Aorta (tissue), 5 donors: ENCODE measurements around the gene FGD4. TPM values are rescaled to one million over a fixed set of nuclear protein-coding genes. Genes with fewer than 3 reads are reported as not detected.

ENCODE experiments used
- ATAC-seq: fragments of 200-7000 bp; cut with Tn5 transposase; one replicate; pipeline ENCODE4 v1.9.1; 2022; ENCODE audit warnings: moderate library complexity; ENCODE audit not compliant: low FRiP score
- DNase-seq, 2 donors: peaks; one replicate each; pipeline ENCODE4 v3.0.0-alpha.2; 2020
- H3K27ac ChIP-seq, 2 donors: one replicate each; pipeline ENCODE4 v1.5.1; 2013; ENCODE audit warnings: low read length in 2 of 2, mild to moderate bottlenecking in 2 of 2, moderate library complexity in 2 of 2, control low read depth in 1 of 2, inconsistent platforms in 1 of 2, low read depth in 1 of 2
- H3K27me3 ChIP-seq, 2 donors: one replicate each; pipeline ENCODE4 v1.6.1; 2013; ENCODE audit warnings: control low read depth in 1 of 2, low read length in 1 of 2, mild to moderate bottlenecking in 1 of 2, moderate library complexity in 1 of 2; ENCODE audit not compliant: insufficient read depth in 2 of 2, control insufficient read depth in 1 of 2
- H3K36me3 ChIP-seq, 2 donors: one replicate each; pipeline ENCODE4 v1.6.1; 2013; ENCODE audit warnings: control low read depth in 1 of 2, low read length in 1 of 2, mild to moderate bottlenecking in 1 of 2; ENCODE audit not compliant: insufficient read depth in 2 of 2, control insufficient read depth in 1 of 2
- H3K4me1 ChIP-seq, 2 donors: one replicate each; pipeline ENCODE4 v1.6.1; 2013; ENCODE audit warnings: low read length in 2 of 2, control low read depth in 1 of 2, mild to moderate bottlenecking in 1 of 2, moderate library complexity in 1 of 2; ENCODE audit not compliant: insufficient read depth in 2 of 2, control insufficient read depth in 1 of 2
- H3K4me3 ChIP-seq, 2 donors: one replicate each; pipeline ENCODE4 v1.5.1; 2013; ENCODE audit warnings: low read length in 2 of 2, control low read depth in 1 of 2, mild to moderate bottlenecking in 1 of 2
- H3K9me3 ChIP-seq: one replicate; pipeline ENCODE4 v1.6.1; 2013; ENCODE audit warnings: mild to moderate bottlenecking, low read length; ENCODE audit not compliant: control insufficient read depth
- WGBS, 2 donors: extraction: QIAGEN DNeasy Blood & Tissue Kit; methylation state at CpG; one replicate each; pipeline ENCODE4 v1.1.7; 2013; 5-methylcytosine and 5-hydroxymethylcytosine counted together
- intact Hi-C, 2 donors: fragments of 100-400 bp; cut with DNase I; formaldehyde crosslinking; loops; one replicate each; pipeline versions ENCODE4 v1.14.2 to v1.15.0; 2022
- polyA plus RNA-seq, 2 donors: library from polyadenylated mRNA; stranded (reverse); fragments of 200-250 nt; gene quantifications; one replicate each; pipeline ENCODE4 v1.2.3, GENCODE V29; 2013
- total RNA-seq, 2 donors: library from RNA; stranded (reverse); fragmentation: NEBNext Ultra II Directional; extraction: Animal tissue kit (Norgen Biotek cat#: 25700); gene quantifications; one replicate each; pipeline ENCODE4 v1.2.1, GENCODE V29; 2021
- donor health status: healthy with polysubstance abuse.
- donor health status: Bipolar disorder and iron deficiency.
- donor health status: DM: no; HTN: no; CAD: no.
- donor health status: DM: no; HTN: no; CAD: no.
- donor health status: DM: yes; HTN: yes; CAD: no.

The FGD4 gene
- total and polyA plus RNA-seq, 4 donors = 5.5 to 46.9 (median 24.0) TPM

DNA sequence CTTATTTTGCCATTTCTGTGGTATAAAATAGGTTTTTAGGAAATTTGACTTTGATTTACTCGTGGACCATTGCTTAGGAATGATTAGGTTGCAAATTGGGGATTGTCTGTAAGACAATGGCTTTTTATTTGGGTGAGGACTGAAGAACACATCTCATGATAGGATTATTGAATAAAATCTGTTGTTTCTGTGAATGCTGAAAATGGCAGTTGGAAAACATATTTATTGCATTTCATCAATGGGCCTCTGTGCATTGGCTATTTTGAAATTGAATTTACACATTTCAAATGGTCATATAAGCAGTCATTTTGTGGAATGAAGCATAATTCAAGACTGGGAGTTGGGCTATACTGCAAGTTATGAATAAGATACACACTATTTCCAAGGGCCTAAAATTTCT, 46.0 kb downstream of the FGD4 start:
- 87 to 90% methylated on average over 1 of the region's 1 CpG for WGBS, 2 donors
- Histone ChIP-seq H3K4me3 (no peak overlapping the region), H3K36me3 (no peaks in the 10 kb centered on the region), H3K9me3 (peaks cover 1% of the 10 kb centered on the region), H3K27ac (no peak overlapping the region), H3K4me1 (no peaks in the 10 kb centered on the region), H3K27me3 (no peaks in the 10 kb centered on the region)
- intact Hi-C loops = no loop called here
- no peak for ATAC-seq
- DNase-seq = no peak

DNA sequence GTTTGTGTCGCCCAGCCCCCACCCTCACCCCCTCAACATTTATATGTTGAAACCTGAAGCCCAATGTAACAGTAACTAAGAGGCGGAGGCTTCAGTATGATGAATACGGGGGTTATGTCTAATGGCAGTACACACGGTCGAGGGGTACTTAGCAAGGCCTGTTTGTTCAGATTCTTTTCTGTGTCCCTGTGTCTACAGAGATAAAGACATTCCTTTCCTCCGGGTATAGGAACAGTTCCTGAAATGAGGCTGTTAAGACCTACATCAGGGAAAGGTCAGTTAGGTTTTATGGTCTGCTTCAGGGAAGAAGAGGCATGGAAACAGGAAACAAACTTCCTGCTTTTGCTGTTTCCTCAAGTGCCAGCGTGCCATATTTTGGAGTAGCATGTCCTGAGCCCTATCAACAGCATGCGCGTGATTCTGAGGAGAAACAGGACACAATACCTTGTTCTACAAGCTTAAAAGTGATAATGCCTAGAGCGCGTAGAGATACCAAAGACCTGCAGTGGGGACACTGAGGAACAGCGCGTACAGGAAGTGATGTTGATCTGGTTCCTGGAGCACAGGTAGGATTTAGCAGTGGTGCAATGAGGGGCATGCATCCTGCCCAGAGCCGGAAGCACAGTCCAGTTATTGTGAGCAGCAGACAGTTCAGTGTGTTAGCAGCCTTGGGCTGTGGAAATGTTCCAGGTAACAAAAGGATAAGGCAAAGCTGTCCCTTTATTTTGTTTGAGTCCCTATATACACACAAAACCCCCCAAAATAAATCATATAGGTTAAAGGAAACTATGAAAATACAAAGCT, 47.2 kb downstream of the FGD4 start:
- ATAC-seq (no peak), DNase-seq (no peak)
- Histone ChIP-seq H3K27ac (no peak overlapping the region), H3K4me3 (no peak overlapping the region), H3K4me1 (no peaks in the 10 kb centered on the region), H3K9me3 (peaks cover 1% of the 10 kb centered on the region), H3K36me3 (no peaks in the 10 kb centered on the region), H3K27me3 (no peaks in the 10 kb centered on the region)
- intact Hi-C loops = no loop called here
- 78 to 79% methylated on average over 14 of the region's 14 CpGs for WGBS, 2 donors

DNA sequence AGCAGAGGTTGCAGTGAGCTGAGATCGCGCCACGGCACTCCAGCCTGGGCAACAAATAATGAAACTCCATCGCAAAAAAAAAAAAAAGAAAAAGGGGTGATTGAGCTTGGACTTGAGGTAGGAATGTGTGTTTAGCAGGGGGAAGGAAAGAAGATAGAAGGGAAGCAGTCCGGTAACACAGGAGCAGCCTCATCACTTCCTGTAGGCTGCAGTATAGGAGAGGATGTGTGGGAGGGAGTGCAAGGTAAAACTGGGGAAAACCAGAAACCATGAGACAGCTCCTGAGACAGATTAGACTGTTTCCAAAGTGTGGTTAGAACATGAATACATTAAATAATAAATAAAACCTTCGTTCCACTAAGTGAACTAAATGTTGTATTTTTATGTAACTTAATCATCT, 49.2 kb downstream of the FGD4 start:
- WGBS, 2 donors = 84% methylated on average over 6 of the region's 6 CpGs

DNA sequence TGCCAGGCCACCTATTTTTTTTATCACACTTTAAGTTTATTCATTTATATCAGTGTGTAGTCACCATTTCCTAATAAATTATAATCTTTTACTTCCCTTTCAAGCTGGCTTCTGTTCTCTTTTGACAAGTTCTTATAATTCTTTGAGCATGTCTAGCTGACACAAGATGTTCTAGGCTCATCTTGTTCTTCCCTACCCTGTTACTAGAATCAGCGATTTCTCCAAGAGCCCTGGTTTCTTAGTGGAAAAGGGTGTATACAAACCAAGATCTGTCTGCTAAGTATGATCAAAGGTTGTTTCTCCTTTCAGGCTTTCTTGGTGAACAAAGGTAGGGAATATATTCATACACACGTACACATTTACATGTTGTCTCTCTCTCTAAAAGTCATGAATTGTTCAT, 51.0 kb downstream of the FGD4 start:
- Histone ChIP-seq H3K9me3 (no peaks in the 10 kb centered on the region), H3K36me3 (no peaks in the 10 kb centered on the region), H3K27me3 (no peaks in the 10 kb centered on the region), H3K27ac (no peak overlapping the region), H3K4me3 (no peak overlapping the region), H3K4me1 (no peaks in the 10 kb centered on the region)
- no peak for ATAC-seq
- intact Hi-C loops = loop anchor here in 1 of 2 donors (5.0 kb wide), 1 partner anchor 222 kb away; no protein-coding TSS in a partner anchor
- WGBS, 2 donors = 81 to 91% methylated on average over 2 of the region's 2 CpGs
- DNase-seq = no peak

More for the DNA sequence above, 49.2 kb downstream of the FGD4 start:
- no peak for ATAC-seq
- DNase-seq = no peak
- intact Hi-C loops = no loop called here
- Histone ChIP-seq H3K4me1 (no peaks in the 10 kb centered on the region), H3K27ac (no peak overlapping the region), H3K4me3 (no peak overlapping the region), H3K9me3 (no peaks in the 10 kb centered on the region), H3K27me3 (no peaks in the 10 kb centered on the region), H3K36me3 (no peaks in the 10 kb centered on the region)

DNA sequence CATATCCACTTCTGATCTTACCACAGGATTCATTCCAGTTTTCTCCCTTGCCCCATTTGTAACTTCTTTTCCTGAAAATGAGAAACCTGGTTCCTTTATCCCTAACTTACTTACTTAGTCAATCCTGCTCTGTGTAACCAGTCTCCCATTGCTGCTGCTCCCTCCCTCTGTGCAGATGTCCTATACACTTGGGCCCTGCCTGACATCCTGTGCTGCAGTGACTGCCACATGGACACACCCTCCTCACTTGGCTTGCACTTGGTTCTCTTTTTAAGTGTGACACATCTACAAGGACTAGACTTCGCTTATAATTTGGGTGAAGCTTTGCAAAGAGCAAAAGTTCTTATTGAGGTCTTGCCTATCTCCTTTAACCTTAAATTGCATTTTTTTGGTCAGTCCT, 51.4 kb downstream of the FGD4 start:
- H3K4me3 ChIP-seq = no peak overlapping the region
- H3K9me3 ChIP-seq = no peaks in the 10 kb centered on the region
- intact Hi-C loops = loop anchor here in 1 of 2 donors (5.0 kb wide), 1 partner anchor 222 kb away; no protein-coding TSS in a partner anchor
- DNase-seq (no peak), ATAC-seq (no peak)
- H3K36me3 ChIP-seq = no peaks in the 10 kb centered on the region
- H3K27ac ChIP-seq = no peak overlapping the region
- H3K27me3 ChIP-seq = no peaks in the 10 kb centered on the region
- H3K4me1 ChIP-seq = no peaks in the 10 kb centered on the region
- WGBS, 2 donors = 83 to 93% methylated on average over 1 of the region's 1 CpG

DNA sequence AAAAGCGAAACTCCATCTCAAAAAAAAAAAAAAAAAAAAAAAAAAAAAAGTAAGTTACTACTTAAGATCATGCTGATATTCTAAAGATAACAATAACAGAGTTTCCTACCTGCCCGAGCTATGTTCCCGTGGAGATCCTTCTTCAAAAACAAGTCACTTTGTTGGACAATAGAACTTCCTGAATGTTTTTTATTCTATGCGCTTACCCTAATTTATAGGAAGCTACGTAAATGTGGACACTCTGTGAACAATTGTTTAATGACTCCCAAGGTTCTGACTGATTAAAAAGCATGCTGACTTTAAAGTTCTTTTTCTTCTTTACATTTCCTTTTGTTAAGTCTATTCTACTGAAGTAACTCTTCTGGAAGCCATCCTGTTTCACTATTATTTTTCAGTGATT, 52.5 kb downstream of the FGD4 start:
- WGBS, 2 donors = 72 to 80% methylated on average over 5 of the region's 5 CpGs
- no peaks in the 10 kb centered on the region for H3K36me3 ChIP-seq
- ATAC-seq = no peak
- DNase-seq = no peak
- intact Hi-C loops = loop anchor here in 1 of 2 donors (5.0 kb wide), 1 partner anchor 220 kb away; no protein-coding TSS in a partner anchor
- H3K27me3 ChIP-seq = no peaks in the 10 kb centered on the region
- H3K9me3 ChIP-seq = no peaks in the 10 kb centered on the region
- H3K4me1 ChIP-seq = peaks cover 0 to 2% of the 10 kb centered on the region in 2 donors
- H3K4me3 ChIP-seq = no peak overlapping the region
- no peak overlapping the region for H3K27ac ChIP-seq

DNA sequence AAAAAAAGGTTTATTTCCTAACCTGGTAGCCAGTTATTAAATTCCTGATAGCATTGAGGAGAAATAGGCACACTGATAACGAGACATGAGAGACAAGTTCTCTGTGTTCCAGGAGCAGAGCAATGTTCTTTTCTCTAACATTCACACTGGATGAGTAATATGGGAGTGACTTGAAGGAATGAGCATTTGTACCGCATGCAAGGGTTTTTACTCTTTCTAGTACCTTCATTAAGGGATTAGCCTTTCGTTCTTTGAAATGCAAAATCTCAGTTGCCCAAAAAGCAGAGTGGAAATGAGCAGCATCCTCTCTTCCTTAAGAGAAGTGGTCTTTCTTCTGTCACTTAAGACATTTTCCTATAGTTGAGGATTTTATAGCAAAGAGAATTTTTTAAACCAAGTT, 54.7 kb downstream of the FGD4 start:
- H3K4me3 ChIP-seq = no peak overlapping the region
- ATAC-seq (no peak), DNase-seq (no peak)
- no peaks in the 10 kb centered on the region for H3K27me3 ChIP-seq
- WGBS, 2 donors = 13 to 19% methylated on average over 3 of the region's 3 CpGs
- no peaks in the 10 kb centered on the region for H3K9me3 ChIP-seq
- no peaks in the 10 kb centered on the region for H3K36me3 ChIP-seq
- no peak overlapping the region for H3K27ac ChIP-seq
- H3K4me1 ChIP-seq = peaks cover 1 to 2% of the 10 kb centered on the region in 2 donors
- intact Hi-C loops = loop anchor here in 1 of 2 donors (5.0 kb wide), 1 partner anchor 218 kb away; no protein-coding TSS in a partner anchor

DNA sequence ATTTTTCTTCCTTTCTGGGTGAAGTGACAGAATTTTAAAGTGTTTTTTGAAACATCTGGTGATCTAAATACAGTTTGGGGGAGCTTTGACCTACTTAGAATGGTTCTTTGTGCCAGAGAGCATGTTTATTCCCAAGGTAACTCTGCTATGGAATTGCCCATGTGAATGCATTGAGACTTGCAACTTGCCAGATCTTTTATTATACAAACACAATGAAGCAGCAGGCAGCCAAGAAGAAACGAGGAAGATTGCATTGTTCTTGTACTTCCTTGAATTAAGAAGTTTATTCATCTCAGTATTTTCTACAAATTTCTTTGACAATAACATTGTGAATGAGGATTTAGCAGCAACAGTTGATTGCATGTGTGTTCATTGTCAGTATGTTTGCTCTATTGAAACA, 55.5 kb downstream of the FGD4 start:
- DNase-seq = no peak
- no peaks in the 10 kb centered on the region for H3K9me3 ChIP-seq
- no peaks in the 10 kb centered on the region for H3K27me3 ChIP-seq
- ATAC-seq = no peak
- no peaks in the 10 kb centered on the region for H3K36me3 ChIP-seq
- H3K4me1 ChIP-seq = peaks cover 1 to 2% of the 10 kb centered on the region in 2 donors
- no peak overlapping the region for H3K4me3 ChIP-seq
- 3 to 7% methylated on average over 1 of the region's 1 CpG for WGBS, 2 donors
- intact Hi-C loops = loop anchor here (5.0 kb wide), 4 partner anchors 87 to 217 kb away; no protein-coding TSS in a partner anchor
- H3K27ac ChIP-seq = no peak overlapping the region

DNA sequence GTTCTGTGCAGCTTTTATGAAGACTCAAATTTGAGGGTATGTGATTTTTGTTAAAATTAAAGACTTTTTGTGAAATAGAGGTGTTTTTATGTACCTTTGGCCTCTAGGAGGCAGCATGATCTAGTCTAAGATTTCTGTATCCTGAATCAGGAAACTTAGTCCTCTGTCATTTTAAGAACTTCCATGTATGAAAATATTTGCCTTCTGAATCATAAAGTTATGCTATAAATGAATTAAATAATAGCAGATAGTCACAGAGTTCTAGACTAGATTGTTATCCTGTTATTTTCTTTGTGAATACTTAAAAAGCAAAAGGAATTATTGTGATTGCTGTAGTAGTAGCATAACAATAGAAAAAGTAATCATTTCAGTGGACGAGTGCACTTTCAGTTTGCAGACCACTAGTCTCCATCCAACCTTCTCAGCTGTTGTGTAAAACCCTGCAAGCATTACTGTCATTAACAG, 56.3 kb downstream of the FGD4 start:
- no peaks in the 10 kb centered on the region for H3K27me3 ChIP-seq
- no peaks in the 10 kb centered on the region for H3K9me3 ChIP-seq
- ATAC-seq = peak; percentile 86
- intact Hi-C loops = loop anchor here (2.0 to 5.0 kb wide), 5 partner anchors 67 to 217 kb away; no protein-coding TSS in a partner anchor
- WGBS, 2 donors = 0 to 4% methylated on average over 1 of the region's 1 CpG
- no peak for DNase-seq
- H3K4me1 ChIP-seq = peaks cover 1 to 2% of the 10 kb centered on the region in 2 donors
- H3K27ac ChIP-seq = no peak overlapping the region
- H3K4me3 ChIP-seq = peak overlapping the region in 1 of 2 donors; percentile 64
- no peaks in the 10 kb centered on the region for H3K36me3 ChIP-seq
